HG03457 (cell line): ENCODE measurements around the gene ELAVL2.

Source experiments
- ATAC-seq: cut with Tn5 transposase; IDR thresholded peaks from one replicate; pipeline ENCODE4 v1.9.1; 2021; ENCODE audit warnings: moderate number of reproducible peaks; ENCODE audit not compliant: unreplicated experiment

Gene ELAVL2

DNA sequence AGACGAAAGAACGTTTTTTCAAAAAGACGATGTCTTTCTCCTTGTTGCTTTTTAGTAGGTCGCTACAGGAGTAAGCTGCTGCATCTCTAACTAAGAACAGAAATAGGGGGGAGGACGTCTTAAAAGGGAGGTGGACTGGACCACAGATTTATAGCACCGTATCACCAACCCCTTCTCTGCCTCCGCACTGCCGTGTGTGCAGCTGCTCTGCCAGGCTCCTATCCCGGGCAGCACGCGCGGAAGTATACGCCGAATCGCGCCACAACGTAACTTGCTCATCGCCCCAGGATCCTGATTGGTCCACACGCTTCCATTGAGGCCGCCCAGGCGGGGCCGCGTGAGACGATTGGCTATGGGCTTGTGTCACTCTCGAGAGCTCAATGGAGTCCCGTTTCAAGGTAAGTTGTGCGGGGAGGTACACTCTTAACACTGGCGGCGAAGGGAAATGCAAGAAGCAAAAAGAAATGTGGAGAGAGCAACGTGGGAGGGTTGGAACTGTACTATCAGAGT lies at the start of gene ELAVL2:
ELAVL2 (minus strand) TSS at position 121 of the 510 bp plus-strand sequence. CDS start 64,006 bp downstream, outside the sequence.
- no peak for ATAC-seq

DNA sequence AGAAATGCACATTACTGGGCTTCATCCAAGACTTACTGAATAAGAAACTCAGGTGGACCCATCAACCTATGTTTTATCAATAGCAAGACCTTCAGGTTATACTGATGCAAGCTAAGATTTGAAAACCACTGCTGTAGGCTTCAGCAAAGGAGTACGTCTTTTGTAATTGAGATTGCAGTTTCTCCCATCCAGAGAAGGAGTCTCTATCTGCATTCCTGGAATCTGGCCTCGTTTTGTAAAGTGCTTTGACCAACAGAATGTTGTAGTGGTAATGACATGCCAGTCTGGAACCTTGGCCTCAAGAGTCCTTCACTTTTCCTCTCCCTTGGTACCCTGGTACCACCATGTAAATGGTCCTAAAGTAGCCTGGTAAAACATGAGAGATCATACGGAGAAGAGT lies 32.2 kb upstream of the ELAVL2 start:
- ATAC-seq = no peak

DNA sequence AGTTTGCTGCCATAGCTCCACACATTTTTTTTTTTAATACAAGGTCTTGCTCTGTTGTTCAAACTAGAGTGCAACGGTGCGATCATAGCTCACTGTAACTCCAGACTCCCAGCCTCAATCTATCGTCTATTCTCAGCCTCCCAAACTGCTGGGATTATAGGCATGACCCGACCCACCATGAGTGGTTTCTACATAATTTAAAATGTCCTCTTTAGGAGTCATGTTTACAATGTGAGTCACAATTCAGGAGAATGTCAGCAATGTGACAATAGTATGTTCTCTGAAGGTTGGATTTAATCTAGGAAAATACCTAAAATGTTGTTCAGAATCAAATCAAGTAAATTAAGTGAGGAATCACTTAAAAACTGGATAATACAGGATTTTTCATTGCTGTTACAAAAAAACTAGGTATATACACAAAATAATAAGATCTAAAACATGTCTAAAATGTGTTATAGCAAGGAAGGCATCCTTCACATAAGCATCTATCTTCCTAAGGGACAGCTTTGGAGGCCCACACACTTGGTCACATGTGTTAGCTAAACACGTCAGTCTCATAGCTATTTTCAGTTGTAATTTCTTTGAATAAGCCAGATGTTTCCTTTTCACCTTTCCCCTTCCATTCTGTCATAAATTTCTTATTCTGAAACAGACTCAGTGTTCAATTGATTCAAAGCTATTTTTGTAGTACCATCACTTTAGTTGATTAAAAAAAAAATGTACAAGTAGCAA lies 30.0 kb upstream of the ELAVL2 start:
- ATAC-seq = no peak

DNA sequence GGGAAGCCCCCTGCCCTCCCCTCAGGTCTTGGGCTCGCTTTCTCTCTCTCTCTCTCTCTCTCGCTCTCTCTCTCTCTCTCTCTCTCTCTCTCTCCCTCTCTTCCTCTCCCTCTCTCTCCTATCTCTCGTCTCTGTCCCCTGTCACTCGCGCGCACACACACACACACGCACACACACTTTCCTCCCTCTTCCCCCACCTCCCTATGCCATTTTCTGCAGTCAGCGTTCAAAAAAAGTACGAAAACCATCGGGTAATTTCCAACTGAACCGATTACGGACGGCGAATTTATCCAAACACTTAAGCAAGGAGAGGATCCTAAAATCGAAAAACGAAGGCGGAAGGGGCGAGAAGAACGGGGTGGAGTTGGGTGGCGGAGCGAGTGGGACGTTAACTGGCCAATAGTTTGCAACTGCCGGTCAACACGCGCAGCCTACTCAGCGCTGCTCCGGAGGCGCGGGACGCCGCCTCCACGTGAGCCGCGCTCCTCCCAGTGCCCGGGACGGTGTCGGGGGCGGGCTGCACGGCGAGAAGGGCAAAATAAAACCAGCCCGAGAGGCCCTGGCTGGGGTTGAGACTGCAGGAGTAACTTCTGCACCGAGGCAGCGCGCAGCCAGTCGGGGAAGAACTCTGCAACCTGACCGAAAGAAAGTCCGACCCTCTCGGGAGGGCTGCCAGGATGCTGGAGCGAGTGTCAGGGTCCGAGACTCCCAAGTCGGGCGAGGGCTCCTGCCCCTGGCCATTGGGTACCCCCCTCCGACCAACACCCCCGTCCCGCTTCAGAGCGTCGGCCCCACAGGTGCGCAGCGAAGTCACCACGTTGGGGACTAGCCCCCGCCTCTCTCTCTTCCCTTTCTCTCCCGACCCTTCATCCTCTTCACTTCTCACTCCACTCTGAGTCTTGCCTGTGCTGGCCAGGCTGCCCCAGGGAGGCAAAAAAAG lies 24.9 kb upstream of the ELAVL2 start:
- no peak for ATAC-seq

DNA sequence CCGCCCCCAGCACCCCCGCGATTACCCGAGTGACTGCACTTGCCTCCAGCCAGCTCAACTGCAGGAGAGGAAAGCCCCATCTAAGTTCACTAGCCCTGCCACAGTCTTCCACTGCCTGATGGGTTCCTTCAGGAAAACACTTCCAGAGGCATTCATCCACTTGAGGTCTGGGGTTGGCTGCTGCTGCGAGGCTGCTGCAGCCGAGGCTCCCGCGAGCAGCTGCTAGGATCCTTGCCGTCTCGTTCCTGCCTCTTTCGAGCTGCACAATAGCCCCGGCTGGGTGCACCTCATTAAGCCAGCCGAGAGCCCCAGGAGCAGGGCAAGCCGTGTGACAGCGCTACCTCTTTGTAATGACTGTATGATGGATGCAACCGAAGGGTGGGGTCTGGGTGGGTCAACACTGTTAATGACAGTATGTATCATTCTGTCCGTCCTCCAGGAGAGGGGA lies 24.2 kb upstream of the ELAVL2 start:
- no peak for ATAC-seq

DNA sequence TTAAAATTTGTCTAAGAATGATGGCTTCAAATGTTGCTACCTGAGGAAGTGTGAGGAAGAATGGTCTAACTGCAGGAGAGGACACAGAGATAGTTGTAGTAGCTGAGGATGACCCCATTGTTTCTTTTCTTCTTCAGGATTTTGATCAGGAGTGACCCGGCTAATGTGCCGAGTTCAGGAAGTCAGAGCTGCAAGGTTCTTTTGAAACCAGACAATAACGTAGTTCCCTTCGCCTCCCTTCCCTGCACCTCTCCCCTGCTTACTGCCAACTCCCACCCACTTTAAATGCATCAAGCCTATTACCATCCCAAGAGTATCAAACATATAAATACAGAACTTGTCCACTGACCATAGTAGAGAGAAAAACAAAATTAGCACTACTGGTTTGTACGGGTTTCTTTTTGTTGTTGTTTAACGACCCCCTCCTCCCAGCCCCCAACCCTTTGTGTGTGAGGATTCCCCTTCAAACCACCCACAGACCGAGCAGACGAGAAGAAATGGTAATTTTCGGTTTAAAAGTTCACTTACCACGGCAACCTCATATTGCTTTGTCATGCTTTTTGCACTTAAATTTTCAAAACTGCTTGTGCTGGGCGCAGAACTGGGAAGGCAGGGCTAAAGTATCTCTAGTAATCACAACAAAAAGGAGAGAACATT lies 23.5 kb upstream of the ELAVL2 start:
- no peak for ATAC-seq

DNA sequence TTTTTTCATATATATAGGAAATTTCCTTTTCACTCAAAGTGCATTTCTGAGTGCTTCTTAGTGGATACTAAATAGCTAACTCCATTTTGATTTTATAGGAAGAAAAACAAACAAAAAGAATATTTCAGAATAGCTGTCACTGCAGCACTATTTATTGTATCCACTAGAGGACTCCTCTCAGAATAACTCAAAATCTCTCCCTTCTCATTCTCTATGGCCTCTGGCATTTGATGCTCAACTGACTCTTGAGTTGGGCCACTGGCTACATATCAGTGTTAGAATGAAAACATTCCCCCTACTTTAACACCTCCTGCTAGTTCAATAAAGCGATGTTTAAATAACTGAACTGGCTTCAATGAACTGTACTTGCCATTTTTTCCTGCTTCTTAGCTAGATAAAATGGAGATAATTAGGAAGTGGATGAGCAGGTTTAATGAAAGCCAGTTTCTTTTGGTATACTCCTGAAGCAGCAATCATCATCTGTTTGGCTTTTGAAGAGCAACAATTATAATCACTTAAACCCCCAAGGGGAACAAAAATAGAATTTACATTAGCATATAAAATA lies 16.6 kb upstream of the ELAVL2 start:
- no peak for ATAC-seq

DNA sequence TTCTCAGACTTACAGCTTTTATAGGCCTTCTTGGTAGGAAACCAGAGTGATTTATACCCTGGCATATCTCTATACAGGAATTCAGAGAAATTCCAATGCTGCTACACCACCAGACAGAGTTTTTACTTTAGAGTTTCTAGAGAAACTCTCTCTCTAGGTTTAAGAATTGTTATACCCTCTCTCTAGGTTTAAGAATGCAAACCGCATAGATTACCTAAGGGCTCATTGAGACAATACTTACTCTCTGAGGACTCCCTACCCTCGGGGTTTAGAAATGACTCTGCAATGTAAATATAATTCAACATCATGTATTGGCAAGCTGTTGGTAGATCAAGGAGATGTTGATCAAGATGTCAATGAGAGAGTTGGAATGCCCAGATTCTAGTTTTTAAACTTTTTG lies 15.3 kb upstream of the ELAVL2 start:
- ATAC-seq = no peak

DNA sequence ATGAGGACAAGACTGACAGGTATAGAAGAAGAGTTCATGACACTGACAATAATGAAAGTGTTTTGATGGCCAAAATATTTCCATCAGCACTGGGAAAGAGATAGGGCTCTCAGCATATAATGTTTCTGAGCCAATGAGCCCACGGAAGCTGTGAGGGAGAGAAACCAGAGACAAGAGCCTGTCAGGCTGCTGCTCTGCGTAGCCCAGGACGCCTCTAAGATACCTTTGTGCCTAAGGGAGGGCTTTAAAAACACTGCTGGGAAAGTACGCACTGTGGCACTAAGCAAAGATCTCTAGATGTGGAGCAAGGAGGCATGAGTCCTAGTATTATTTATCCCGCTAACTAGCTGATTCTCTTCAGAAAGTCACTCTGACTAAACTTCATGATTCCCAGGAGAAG lies 11.0 kb upstream of the ELAVL2 start:
- no peak for ATAC-seq

DNA sequence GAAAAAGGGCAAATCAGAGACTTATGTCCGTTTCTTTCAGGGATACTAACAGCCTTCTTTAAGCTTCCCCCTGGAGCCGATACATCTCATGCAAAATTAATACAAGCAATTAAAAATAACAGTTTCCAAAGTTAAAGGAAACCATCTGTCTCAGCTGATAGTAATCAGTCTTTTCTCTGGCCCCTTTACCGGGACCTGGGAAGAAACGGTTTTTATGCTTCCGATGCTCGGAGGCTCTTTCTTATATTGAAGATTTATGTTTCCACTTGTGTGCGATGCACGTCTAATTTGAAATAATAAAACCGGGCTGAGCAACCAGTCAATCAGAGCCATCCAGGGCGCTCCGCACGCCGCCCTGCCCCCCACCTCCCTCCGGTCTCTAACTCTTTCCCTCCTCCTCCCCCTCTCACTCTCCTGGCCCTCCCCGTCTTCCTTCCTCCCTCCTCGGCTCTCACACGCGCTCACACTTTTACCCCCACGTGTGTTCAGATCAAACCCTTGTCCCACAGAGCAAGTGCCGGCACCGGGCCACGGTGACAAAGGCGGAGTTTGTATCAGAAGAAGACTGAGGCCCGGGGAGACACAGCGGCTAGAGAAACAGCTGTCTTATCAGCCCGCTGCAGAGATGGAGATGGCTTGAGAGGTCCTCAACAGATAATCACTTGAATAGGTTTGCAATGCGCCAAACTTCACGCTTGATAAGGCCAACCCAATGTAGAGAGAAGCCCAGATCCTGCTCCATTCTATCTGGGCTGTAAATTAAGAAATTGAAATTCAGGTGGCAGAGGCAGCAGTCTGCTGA lies 5.1 kb upstream of the ELAVL2 start:
- no peak for ATAC-seq

DNA sequence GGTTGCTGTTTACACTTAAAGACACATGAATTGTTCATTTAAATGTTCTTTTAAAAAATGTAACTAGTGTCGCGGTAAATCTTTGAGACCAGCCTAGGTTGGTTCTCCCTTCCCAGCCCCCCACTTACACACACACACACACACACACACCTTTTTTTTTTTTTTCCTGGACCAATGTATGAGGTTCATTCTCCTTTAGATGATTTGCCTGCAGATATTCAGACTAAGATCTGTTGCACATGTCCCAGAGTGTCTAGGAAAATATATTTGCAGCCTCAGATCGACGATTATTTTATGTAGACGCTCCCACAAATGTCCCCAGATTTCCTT lies 4.4 kb upstream of the ELAVL2 start:
- ATAC-seq = no peak

DNA sequence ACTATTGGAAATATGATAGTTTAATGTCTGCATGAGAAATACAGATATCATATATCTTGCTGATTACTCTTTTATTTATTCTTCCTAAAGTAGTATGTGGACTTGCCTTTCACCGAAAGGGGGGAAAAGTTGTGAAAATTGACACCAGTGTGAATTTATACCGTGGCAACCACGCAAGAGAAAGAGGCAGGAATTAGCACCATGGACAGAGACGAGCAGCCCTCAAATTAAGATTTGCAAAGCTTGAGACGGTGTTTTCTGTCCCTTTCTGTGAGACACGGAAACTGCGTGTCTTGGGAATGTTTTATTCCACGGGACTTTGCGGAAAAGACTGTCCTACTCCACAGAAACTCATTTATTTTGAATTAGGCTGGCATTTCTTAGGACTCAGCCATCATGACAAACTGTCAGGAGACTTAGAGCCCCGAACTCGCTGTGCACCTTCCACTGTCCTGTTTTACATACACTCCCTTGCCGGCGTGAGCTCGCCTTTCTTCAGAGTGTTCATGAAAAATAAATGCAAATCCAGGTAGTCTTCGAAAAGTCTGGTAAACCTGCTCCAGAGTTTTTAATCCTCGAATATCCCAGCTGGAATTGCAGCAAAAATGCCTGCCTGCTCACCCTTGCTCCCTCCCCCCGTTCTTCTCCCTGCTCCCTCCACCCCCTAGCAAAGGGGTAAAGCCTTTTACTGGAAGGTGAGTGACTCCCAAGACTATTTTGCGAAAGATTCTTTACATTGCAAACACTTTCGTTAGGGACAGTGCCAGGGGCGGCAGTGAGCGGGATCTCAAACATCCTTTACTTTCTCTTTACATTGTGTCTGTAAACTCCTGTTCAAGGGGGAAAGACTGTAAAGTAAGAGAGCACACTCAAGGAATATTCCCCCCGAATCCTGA lies 3.8 kb upstream of the ELAVL2 start:
- no peak for ATAC-seq

DNA sequence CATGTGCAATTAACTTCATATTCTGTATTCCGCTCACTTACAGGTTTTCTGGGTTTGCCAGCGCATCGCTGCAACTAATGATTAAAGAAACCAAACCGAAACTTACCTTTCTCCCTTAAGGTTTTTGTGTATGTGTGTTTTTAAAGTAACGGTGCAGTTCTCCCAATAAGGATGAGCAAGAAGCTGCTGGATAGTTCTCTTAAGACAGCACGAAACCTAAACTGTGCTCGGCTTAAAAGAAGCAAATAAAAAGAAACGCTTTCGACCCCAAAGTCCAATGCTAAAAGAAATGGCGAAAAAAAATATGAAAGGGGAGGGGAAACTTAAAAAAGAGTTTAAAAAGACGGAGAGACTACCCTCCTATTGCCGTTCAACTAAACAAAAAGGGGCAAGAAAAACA lies 340 bp downstream of the ELAVL2 start:
- ATAC-seq = no peak

DNA sequence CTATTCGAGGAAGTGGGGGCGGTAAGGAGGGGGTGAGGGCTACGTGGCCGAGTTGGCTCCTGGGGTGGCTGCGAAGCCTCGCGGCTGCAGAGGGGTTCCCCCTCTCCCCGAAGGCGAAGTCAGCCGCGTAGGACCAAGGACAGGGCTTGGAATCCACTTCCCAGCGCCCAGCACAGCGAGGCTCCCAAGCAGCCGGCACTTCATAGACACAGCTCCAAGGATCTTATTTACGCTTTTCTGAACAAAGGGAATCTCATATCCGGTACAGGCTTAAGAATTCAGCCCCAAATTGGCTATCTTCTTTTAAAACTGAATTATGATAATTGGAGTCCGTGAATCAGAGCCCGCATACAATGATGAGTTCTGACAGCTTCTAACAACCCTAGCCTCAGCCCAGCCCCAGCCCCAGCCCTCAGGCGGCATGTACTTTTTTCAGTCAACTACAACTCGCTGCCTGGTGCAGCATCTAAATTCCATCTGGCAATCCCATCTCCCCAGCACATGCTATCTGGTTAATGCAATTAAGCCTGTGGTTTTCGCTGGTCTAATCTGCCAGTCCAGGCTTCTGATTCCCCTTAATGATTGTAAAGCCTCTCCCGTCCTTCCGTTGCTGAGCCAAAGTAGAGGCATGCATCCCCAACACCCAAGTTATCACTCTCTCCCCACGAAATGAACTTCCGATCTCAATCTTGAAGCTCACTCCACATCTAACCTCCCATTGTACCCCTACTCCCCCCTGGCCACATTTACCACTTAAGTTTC lies 1.0 kb downstream of the ELAVL2 start:
- ATAC-seq = no peak

DNA sequence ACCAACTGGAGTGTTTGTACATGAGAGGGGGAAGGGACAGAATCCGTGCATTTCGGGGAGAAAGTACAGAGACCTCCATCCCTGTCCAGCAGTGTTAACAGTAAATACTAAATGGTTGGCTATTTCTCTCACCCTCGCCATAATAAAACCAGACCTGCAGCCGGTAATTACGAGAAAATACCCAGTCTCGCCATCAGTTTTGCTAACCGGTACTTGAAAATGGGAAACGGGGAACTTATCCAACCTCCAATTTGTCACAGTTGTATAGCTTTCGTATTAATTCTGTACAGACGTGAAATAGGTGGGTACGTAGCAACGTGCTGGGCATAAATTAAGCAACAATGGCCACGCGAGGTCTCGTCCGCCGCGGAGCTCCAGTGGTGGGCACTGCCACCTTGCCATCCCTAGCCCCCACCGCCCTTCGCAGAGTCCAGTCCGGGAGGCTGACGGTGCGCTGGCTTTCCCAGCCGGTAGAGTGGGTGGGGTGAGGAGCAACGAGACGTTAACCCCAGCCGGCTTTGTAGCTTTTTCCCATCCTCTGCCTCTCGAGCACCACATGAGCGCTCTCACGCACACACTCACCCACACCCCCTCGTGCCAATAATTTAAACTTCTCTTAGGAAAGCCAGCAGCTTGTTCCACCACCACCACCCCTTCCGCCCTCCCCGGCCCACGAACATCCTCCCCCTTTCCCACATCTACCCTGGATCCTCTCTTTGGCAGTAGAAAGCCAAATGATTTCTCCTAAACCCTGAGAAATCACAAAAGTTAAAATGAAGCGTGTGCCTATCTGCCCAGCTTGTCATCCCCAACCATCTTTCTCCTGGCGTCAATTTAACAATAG lies 1.8 kb downstream of the ELAVL2 start:
- no peak for ATAC-seq

DNA sequence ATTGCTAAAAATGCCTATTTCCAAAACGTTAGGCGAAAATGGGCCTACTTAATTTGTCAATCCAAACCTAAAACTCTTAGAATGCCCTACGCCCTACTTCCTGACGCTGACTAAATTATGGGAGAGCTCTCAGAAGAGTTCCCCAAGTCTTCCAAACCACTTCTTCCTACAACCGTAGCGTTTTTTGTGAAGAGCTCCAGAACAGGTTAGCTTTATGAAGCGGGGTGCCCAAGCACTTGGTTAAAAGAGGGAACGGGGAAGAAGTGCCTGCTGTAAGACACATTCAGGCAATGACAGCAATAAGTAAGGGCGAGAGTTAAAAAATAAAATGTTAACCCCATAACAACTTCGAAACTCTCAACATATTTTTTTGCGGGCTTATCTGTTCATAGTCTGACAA lies 2.8 kb downstream of the ELAVL2 start:
- ATAC-seq = no peak

DNA sequence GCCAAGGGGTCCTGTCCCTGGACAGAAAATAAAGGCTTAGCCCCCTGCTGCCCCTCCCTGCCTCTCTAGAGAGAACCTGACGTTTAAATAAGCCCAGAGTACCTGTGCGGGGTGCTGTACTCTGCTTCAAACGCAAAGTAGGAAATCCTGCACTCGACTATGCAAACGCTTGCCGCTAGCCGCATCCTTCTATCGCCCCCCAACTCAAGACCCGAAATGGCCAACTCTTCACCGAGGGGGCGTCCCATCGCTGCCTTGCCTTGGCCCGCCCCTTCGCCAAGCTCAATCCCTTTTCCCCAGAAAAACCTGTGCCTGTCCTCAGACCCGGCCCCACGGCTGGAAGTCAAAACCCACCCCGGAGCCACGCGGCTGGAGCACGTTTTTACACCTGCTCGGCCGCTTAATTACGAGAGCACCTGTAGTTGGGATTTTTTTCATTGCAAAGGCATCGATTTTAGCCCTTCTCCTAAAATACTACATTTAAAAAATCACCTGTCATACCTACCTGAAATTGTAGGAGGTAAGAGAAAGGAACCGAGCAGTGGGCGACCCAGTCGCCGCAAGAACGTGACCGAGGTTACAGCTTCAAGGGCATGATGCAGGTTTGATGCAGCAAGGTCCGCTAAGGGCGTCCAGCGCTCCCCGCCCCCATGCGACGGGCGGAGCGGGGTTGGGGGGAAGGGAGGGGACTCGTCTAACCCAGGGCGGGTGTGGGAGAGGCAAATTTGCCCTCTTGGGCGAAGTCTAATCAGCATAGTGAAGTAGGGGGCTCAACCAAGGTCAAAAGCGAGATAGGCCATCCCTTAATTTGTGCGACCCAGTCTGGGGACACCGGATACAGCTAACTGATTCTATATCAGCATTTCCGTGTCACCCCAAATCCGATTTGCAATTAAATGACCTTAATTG lies 3.5 kb downstream of the ELAVL2 start:
- no peak for ATAC-seq
